Measurements from ENCODE around the gene UBA52. TPM values are rescaled to one million over a fixed set of nuclear protein-coding genes. Genes with fewer than 3 reads are reported as not detected.

UBA52 gene
- total RNA-seq, 3 donors from 2014 or later: 729 to 865 (median 831) TPM

GRCh38 chr19:18557411-18558201 is 14.1 kb upstream of the UBA52 start, which contains the start of gene KXD1:
KXD1 (plus strand) TSS chr19:18557870; CDS start chr19:18562057, 4,187 bp downstream.
- TF ChIP-seq POLR2A (IDR thresholded peaks at IDR 0.05) (peak; percentile 52), POLR2AphosphoS5 (IDR thresholded peaks at IDR 0.05) (peak; percentile 91 to 92 (median 92)), CTCF (IDR thresholded peaks at IDR 0.05) (no peak)
- Histone ChIP-seq H3K4me1 (peaks cover 3 to 5% of the 10 kb centered on the region in 2 donors), H3K4me3 (peak within 1 kb of the TSS; percentile 73 to 89 (median 84)), H3K27ac (peak within 1 kb of the TSS; percentile 97), H3K27me3 (no peaks in the 10 kb centered on the region), H3K9me3 (no peaks in the 10 kb centered on the region), H3K36me3 (no peaks in the 10 kb centered on the region)
- intact Hi-C loops (cut with DNase I; ENCODE audit: low total_unique reads): no loop called here
- peak; percentile 93 to 97 for DNase-seq (ENCODE audit: low spot score in 2 of 2)

- H3K27me3 ChIP-seq: no peaks in the 10 kb centered on the region
- no peak for TF ChIP-seq CTCF (IDR thresholded peaks at IDR 0.05)
- no peak for TF ChIP-seq POLR2AphosphoS5 (IDR thresholded peaks at IDR 0.05)
- TF ChIP-seq POLR2A (IDR thresholded peaks at IDR 0.05): no peak
- intact Hi-C loops (cut with DNase I; ENCODE audit: low total_unique reads): no loop called here
- no peaks in the 10 kb centered on the region for H3K36me3 ChIP-seq
- H3K4me1 ChIP-seq: peaks cover 3 to 5% of the 10 kb centered on the region in 2 donors
- no peaks in the 10 kb centered on the region for H3K9me3 ChIP-seq
- H3K27ac ChIP-seq: peak overlapping the region; percentile 97
- DNase-seq (ENCODE audit: low spot score in 2 of 2): no peak
- peak overlapping the region; percentile 73 to 89 (median 84) for H3K4me3 ChIP-seq
Observed at GRCh38 chr19:18558202-18558555, 13.5 kb upstream of the UBA52 start.

GRCh38 chr19:18558604-18559003 is 13.1 kb upstream of the UBA52 start:
- Histone ChIP-seq H3K36me3 (no peaks in the 10 kb centered on the region), H3K4me3 (peak overlapping the region; percentile 73 to 89 (median 84)), H3K9me3 (no peaks in the 10 kb centered on the region), H3K4me1 (peaks cover 3 to 5% of the 10 kb centered on the region in 2 donors), H3K27ac (peak overlapping the region; percentile 97), H3K27me3 (no peaks in the 10 kb centered on the region)
- no peak for DNase-seq (ENCODE audit: low spot score in 2 of 2)
- TF ChIP-seq POLR2AphosphoS5 (IDR thresholded peaks at IDR 0.05): no peak
- intact Hi-C loops (cut with DNase I; ENCODE audit: low total_unique reads): no loop called here

DNA sequence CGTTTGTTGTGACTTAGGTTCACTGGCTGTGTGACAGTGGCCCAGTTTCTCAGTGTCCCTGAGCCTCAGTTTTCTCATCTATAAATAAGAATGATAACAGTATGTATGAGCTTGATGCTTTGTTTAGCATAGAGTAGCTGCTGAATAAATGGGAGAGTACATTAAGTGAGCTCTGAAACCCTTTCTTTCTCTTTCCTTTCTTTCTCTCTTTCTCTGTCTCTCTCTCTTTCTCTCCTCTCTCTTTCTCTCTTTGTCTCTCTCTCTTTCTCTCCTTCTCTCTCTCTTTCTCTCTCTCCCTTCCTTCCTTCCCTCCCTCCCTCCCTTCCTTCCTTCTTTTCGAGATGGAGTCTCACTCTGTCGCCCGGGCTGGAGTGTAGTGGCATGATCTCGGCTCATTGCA is 12.0 kb upstream of the UBA52 start:
- TF ChIP-seq POLR2AphosphoS5 (IDR thresholded peaks at IDR 0.05) (no peak), POLR2A (IDR thresholded peaks at IDR 0.05) (no peak), CTCF (IDR thresholded peaks at IDR 0.05) (no peak)
- intact Hi-C loops (cut with DNase I; ENCODE audit: low total_unique reads): no loop called here
- Histone ChIP-seq H3K4me1 (peaks cover 3 to 5% of the 10 kb centered on the region in 2 donors), H3K27ac (peak overlapping the region; percentile 10 to 61), H3K4me3 (no peak overlapping the region), H3K36me3 (no peaks in the 10 kb centered on the region), H3K9me3 (no peaks in the 10 kb centered on the region), H3K27me3 (no peaks in the 10 kb centered on the region)
- no peak for DNase-seq (ENCODE audit: low spot score in 2 of 2)

- intact Hi-C loops (cut with DNase I; ENCODE audit: low total_unique reads): no loop called here
- TF ChIP-seq CTCF (IDR thresholded peaks at IDR 0.05) (no peak), POLR2A (IDR thresholded peaks at IDR 0.05) (no peak), POLR2AphosphoS5 (IDR thresholded peaks at IDR 0.05) (no peak)
- no peaks in the 10 kb centered on the region for H3K9me3 ChIP-seq
- peak overlapping the region; percentile 81 to 92 for H3K27ac ChIP-seq
- H3K36me3 ChIP-seq: no peaks in the 10 kb centered on the region
- peak in 1 of 2 donors; percentile 34 for DNase-seq (ENCODE audit: low spot score in 2 of 2)
- no peaks in the 10 kb centered on the region for H3K27me3 ChIP-seq
- peaks cover 3 to 5% of the 10 kb centered on the region in 2 donors for H3K4me1 ChIP-seq
- no peak overlapping the region for H3K4me3 ChIP-seq
Observed at GRCh38 chr19:18562086-18562485, 9.6 kb upstream of the UBA52 start.

All from breast epithelium (tissue), 4 donors.